ENCODE measurements around the gene SHISA6. TPM values are rescaled to one million over a fixed set of nuclear protein-coding genes. Genes with fewer than 3 reads are reported as not detected.

SHISA6 gene
- under 1 TPM; 0.33 to 0.41 TPM for polyA plus RNA-seq

DNA sequence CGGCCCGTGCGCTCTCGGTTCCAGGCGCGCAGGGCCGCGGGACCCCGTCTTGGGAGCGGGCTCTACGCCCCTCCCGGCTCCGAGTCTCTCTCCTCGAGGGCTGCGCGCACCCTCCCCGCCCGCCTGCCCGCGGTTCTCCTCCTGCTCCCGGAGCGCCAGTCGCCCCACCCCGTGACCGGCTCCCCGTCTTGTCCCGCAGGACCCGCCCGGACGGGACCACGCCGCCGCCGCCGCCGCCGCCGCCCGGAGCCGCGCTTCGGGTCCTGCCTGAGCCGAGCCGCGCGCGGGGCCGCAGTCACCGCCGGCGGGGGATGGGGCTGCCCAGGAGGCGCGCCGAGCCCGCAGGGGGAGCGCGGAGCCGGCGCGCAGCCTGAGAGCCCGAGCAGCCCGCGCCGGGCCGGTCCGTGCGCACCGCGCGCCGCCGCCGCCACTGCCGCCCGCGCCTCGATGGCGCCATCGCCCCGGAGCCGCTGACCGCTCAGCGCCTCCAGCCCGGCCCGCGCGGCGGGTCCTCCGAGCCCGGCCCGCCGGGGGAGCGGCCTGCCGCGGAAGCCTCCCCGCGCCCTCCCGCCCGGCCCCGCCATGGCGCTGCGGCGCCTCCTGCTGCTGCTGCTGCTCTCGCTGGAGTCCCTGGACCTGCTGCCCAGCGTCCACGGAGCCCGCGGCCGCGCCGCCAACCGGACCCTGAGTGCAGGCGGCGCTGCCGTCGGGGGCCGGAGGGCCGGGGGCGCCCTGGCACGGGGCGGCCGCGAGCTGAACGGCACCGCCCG, at the start of gene SHISA6:
TSS of gene SHISA6 (plus strand) at position 373 of the 770 bp plus-strand sequence.
- WGBS, 2 donors = 1 to 3% methylated on average over 71 to 126 of the region's 126 CpGs
- no peaks in the 10 kb centered on the region for H3K36me3 ChIP-seq (ENCODE audit: control insufficient read depth in 2 of 2, insufficient read depth in 2 of 2, low read length in 1 of 2)
- H3K4me1 ChIP-seq (ENCODE audit: control insufficient read depth in 2 of 2, insufficient read depth in 2 of 2, low read length in 1 of 2) = peaks cover 0 to 12% of the 10 kb centered on the region in 2 donors
- peaks cover 0 to 6% of the 10 kb centered on the region in 2 donors for H3K27me3 ChIP-seq (ENCODE audit: control insufficient read depth in 1 of 2, insufficient read depth in 2 of 2, low read length in 2 of 2)
- H3K27ac ChIP-seq (ENCODE audit: low read depth in 2 of 2, low read length in 1 of 2) = no peak within 1 kb of the TSS
- H3K9me3 ChIP-seq (ENCODE audit: control insufficient read depth in 2 of 2, insufficient read depth in 1 of 2, low read depth in 1 of 2, low read length in 1 of 2) = peaks cover 0 to 3% of the 10 kb centered on the region in 2 donors
- H3K4me3 ChIP-seq (ENCODE audit: low read depth in 1 of 2, low read length in 2 of 2) = peak within 1 kb of the TSS; percentile 44 to 58

DNA sequence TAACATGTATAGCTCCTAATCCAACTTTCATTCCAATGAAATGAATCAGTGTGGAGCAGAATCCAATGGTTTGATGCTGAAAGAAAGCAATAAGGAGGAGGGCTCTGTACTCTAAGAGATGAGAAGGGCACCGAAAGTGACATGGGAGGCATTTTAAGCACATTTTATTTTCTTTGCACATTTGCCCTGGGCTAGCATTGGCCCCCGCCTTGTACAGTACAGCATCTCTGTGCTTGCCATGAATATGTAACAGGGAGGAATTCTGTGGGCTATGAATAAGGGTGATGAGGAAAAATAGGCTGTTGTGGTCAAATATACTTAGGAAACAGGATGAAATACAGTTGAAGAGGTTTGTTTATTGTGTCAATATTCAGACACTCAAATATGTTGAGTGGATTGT, 45.2 kb upstream of the SHISA6 start:
- Histone ChIP-seq H3K27me3 (ENCODE audit: control insufficient read depth in 1 of 2, insufficient read depth in 2 of 2, low read length in 2 of 2) (no peaks in the 10 kb centered on the region), H3K4me3 (ENCODE audit: low read depth in 1 of 2, low read length in 2 of 2) (no peak overlapping the region), H3K36me3 (ENCODE audit: control insufficient read depth in 2 of 2, insufficient read depth in 2 of 2, low read length in 1 of 2) (no peaks in the 10 kb centered on the region), H3K4me1 (ENCODE audit: control insufficient read depth in 2 of 2, insufficient read depth in 2 of 2, low read length in 1 of 2) (no peaks in the 10 kb centered on the region), H3K27ac (ENCODE audit: low read depth in 2 of 2, low read length in 1 of 2) (no peak overlapping the region), H3K9me3 (ENCODE audit: control insufficient read depth in 2 of 2, insufficient read depth in 1 of 2, low read depth in 1 of 2, low read length in 1 of 2) (no peaks in the 10 kb centered on the region)
- 80 to 88% methylated on average over 2 of the region's 2 CpGs for WGBS, 2 donors

DNA sequence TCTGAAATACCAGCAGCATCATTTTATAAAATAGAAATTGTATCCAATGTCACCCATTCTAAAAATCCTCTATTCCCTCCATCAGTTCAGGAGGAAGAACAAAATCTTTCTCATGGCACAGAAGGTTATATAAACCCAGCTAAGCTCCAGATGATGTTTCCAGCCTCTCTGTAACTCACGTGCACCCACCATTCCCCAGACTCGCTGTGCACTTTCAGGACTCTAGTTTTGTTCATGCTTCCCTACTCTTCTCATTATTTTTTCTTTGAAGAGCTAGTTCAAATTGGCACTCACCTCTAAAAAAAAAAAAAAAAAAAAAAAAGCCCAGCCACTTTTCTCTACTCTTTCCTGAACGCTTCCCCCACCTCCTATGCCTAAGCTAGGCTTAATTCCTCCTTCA, 36.0 kb upstream of the SHISA6 start:
- Histone ChIP-seq H3K36me3 (ENCODE audit: control insufficient read depth in 2 of 2, insufficient read depth in 2 of 2, low read length in 1 of 2) (no peaks in the 10 kb centered on the region), H3K4me1 (ENCODE audit: control insufficient read depth in 2 of 2, insufficient read depth in 2 of 2, low read length in 1 of 2) (no peaks in the 10 kb centered on the region), H3K9me3 (ENCODE audit: control insufficient read depth in 2 of 2, insufficient read depth in 1 of 2, low read depth in 1 of 2, low read length in 1 of 2) (peaks cover 0 to 2% of the 10 kb centered on the region in 2 donors), H3K4me3 (ENCODE audit: low read depth in 1 of 2, low read length in 2 of 2) (no peak overlapping the region), H3K27me3 (ENCODE audit: control insufficient read depth in 1 of 2, insufficient read depth in 2 of 2, low read length in 2 of 2) (no peaks in the 10 kb centered on the region), H3K27ac (ENCODE audit: low read depth in 2 of 2, low read length in 1 of 2) (no peak overlapping the region)
- 62 to 68% methylated on average over 3 of the region's 3 CpGs for WGBS, 2 donors

DNA sequence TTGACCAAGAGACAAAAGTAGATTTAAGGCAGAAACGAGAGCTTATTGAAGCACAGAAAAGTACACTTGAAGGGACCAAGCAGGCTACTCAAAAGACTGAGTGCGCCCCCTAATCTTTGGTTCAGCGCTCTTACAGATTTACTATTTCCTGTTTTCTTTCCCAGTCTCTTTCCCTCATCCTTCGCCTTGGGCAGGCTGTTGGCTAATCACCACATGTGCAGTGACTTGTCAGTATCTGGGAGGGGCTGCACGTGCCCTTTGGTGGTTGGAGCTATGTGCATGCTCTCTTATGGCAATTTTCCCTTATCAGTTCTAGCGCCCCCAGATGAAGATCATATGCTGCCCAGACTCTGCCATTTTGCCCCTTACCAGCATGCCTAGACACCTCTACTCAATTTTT, 35.4 kb upstream of the SHISA6 start:
- H3K4me1 ChIP-seq (ENCODE audit: control insufficient read depth in 2 of 2, insufficient read depth in 2 of 2, low read length in 1 of 2) = no peaks in the 10 kb centered on the region
- no peaks in the 10 kb centered on the region for H3K27me3 ChIP-seq (ENCODE audit: control insufficient read depth in 1 of 2, insufficient read depth in 2 of 2, low read length in 2 of 2)
- H3K36me3 ChIP-seq (ENCODE audit: control insufficient read depth in 2 of 2, insufficient read depth in 2 of 2, low read length in 1 of 2) = no peaks in the 10 kb centered on the region
- H3K4me3 ChIP-seq (ENCODE audit: low read depth in 1 of 2, low read length in 2 of 2) = no peak overlapping the region
- peaks cover 0 to 2% of the 10 kb centered on the region in 2 donors for H3K9me3 ChIP-seq (ENCODE audit: control insufficient read depth in 2 of 2, insufficient read depth in 1 of 2, low read depth in 1 of 2, low read length in 1 of 2)
- H3K27ac ChIP-seq (ENCODE audit: low read depth in 2 of 2, low read length in 1 of 2) = no peak overlapping the region
- 41 to 45% methylated on average over 6 of the region's 6 CpGs for WGBS, 2 donors

DNA sequence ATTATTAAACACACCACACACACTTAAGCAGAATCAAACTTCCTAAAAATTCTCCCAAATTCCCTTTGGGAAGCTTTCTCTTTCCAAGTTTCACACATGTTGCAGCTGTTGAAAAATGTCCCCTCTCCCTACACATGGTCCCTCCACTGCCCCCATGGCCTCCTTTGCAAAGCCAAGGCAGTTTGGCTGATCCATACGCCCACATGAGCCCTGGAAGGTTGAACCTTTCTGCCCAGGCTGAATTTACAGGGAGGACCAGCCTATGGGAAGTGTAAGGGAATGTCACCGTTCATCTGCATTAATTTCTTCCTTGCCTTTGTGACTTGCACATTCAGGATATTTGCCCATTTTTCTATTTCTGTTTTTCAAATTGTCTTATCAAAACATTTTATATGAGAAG, 31.1 kb upstream of the SHISA6 start:
- Histone ChIP-seq H3K27me3 (ENCODE audit: control insufficient read depth in 1 of 2, insufficient read depth in 2 of 2, low read length in 2 of 2) (no peaks in the 10 kb centered on the region), H3K27ac (ENCODE audit: low read depth in 2 of 2, low read length in 1 of 2) (no peak overlapping the region), H3K4me1 (ENCODE audit: control insufficient read depth in 2 of 2, insufficient read depth in 2 of 2, low read length in 1 of 2) (no peaks in the 10 kb centered on the region), H3K36me3 (ENCODE audit: control insufficient read depth in 2 of 2, insufficient read depth in 2 of 2, low read length in 1 of 2) (no peaks in the 10 kb centered on the region), H3K9me3 (ENCODE audit: control insufficient read depth in 2 of 2, insufficient read depth in 1 of 2, low read depth in 1 of 2, low read length in 1 of 2) (peaks cover 0 to 5% of the 10 kb centered on the region in 2 donors), H3K4me3 (ENCODE audit: low read depth in 1 of 2, low read length in 2 of 2) (no peak overlapping the region)
- WGBS, 2 donors = 70 to 72% methylated on average over 2 of the region's 2 CpGs

DNA sequence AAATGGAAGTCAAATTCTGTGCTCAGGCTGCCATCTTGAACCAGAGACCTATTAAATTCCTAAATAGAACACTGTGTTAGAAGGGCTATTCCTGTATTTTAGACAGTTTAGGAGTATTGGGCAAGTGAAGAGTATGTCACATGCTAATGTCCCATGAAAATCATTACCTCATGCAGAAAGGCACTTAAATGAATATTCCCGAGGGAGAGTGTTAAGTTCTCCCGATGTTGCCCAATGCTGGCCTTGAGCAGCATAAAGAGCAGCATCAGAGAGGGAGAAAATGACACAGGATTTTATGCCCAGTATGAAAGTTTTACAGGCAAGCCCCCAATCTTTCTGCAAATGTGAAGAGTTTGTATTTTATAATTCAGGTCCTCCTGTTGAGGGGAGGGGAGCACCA, 28.2 kb upstream of the SHISA6 start:
- H3K27me3 ChIP-seq (ENCODE audit: control insufficient read depth in 1 of 2, insufficient read depth in 2 of 2, low read length in 2 of 2) = no peaks in the 10 kb centered on the region
- WGBS, 2 donors = 90 to 92% methylated on average over 2 of the region's 2 CpGs

DNA sequence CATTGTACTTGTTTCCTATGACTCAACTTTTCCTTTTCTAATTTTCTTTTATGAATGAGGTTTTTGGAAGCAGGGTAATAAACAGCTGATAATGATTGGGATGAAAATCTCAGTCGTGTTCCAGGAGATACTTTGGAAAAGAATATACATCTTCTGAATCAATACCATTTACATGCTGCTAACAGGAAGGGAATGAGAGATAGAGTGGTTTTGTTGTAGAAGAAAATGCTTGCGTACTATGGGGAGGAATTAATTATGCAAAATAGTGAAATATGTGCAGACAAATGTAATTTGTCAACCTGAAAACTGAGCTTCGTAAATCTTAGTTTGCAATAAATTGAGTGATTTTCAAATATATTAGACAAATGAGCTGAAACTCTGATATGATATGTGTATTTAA, 24.0 kb upstream of the SHISA6 start:
- peaks cover 0 to under 1% of the 10 kb centered on the region in 2 donors for H3K9me3 ChIP-seq (ENCODE audit: control insufficient read depth in 2 of 2, insufficient read depth in 1 of 2, low read depth in 1 of 2, low read length in 1 of 2)
- no peaks in the 10 kb centered on the region for H3K4me1 ChIP-seq (ENCODE audit: control insufficient read depth in 2 of 2, insufficient read depth in 2 of 2, low read length in 1 of 2)
- H3K27me3 ChIP-seq (ENCODE audit: control insufficient read depth in 1 of 2, insufficient read depth in 2 of 2, low read length in 2 of 2) = no peaks in the 10 kb centered on the region
- no peaks in the 10 kb centered on the region for H3K36me3 ChIP-seq (ENCODE audit: control insufficient read depth in 2 of 2, insufficient read depth in 2 of 2, low read length in 1 of 2)
- WGBS, 2 donors = 79 to 82% methylated on average over 3 of the region's 3 CpGs
- no peak overlapping the region for H3K4me3 ChIP-seq (ENCODE audit: low read depth in 1 of 2, low read length in 2 of 2)
- H3K27ac ChIP-seq (ENCODE audit: low read depth in 2 of 2, low read length in 1 of 2) = no peak overlapping the region

More for the DNA sequence above, 28.2 kb upstream of the SHISA6 start:
- Histone ChIP-seq H3K9me3 (ENCODE audit: control insufficient read depth in 2 of 2, insufficient read depth in 1 of 2, low read depth in 1 of 2, low read length in 1 of 2) (peaks cover 0 to 5% of the 10 kb centered on the region in 2 donors), H3K4me1 (ENCODE audit: control insufficient read depth in 2 of 2, insufficient read depth in 2 of 2, low read length in 1 of 2) (no peaks in the 10 kb centered on the region), H3K36me3 (ENCODE audit: control insufficient read depth in 2 of 2, insufficient read depth in 2 of 2, low read length in 1 of 2) (no peaks in the 10 kb centered on the region), H3K4me3 (ENCODE audit: low read depth in 1 of 2, low read length in 2 of 2) (no peak overlapping the region), H3K27ac (ENCODE audit: low read depth in 2 of 2, low read length in 1 of 2) (no peak overlapping the region)

DNA sequence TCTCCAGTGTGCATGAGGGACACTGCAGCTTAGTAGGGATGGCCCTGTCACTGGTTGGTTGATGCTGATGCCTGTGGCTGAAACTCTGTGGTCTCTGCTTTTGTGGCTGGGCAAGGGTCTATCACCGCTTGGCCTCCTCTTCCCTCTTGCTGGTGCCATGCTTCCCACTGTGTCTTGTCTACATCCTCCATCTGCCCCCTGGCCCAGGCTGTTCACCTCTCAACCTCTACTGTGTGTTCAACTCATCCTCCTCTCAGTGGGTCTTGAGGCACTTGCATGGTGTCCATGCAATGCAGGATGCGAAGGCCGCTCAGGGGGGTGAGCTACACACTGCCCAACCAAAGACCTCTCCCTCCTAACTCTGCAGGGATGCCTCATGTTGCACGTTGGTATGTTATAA, 19.8 kb upstream of the SHISA6 start:
- Histone ChIP-seq H3K27me3 (ENCODE audit: control insufficient read depth in 1 of 2, insufficient read depth in 2 of 2, low read length in 2 of 2) (no peaks in the 10 kb centered on the region), H3K27ac (ENCODE audit: low read depth in 2 of 2, low read length in 1 of 2) (no peak overlapping the region), H3K9me3 (ENCODE audit: control insufficient read depth in 2 of 2, insufficient read depth in 1 of 2, low read depth in 1 of 2, low read length in 1 of 2) (no peaks in the 10 kb centered on the region), H3K36me3 (ENCODE audit: control insufficient read depth in 2 of 2, insufficient read depth in 2 of 2, low read length in 1 of 2) (no peaks in the 10 kb centered on the region), H3K4me3 (ENCODE audit: low read depth in 1 of 2, low read length in 2 of 2) (no peak overlapping the region), H3K4me1 (ENCODE audit: control insufficient read depth in 2 of 2, insufficient read depth in 2 of 2, low read length in 1 of 2) (no peaks in the 10 kb centered on the region)
- 84% methylated on average over 4 of the region's 4 CpGs for WGBS, 2 donors

DNA sequence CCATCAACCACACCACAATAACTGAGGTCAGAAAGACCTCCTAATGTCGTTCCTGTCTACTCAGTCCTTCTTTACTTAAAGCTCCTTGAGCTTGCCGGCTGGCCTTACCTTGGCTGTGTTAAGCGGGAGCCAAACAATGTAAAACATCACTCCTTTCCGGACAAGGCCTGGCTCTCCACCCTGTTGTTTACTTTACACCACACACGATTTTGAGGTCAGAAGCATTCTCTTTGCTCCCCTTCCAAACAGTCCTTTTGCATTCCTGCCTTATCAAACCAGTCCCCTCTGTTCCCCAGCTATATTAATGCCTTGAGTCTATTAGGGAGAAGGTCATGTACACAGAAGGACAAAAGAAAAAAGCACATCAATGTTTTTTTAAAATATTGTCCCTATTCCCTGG, 19.3 kb upstream of the SHISA6 start:
- Histone ChIP-seq H3K36me3 (ENCODE audit: control insufficient read depth in 2 of 2, insufficient read depth in 2 of 2, low read length in 1 of 2) (no peaks in the 10 kb centered on the region), H3K9me3 (ENCODE audit: control insufficient read depth in 2 of 2, insufficient read depth in 1 of 2, low read depth in 1 of 2, low read length in 1 of 2) (no peaks in the 10 kb centered on the region), H3K27me3 (ENCODE audit: control insufficient read depth in 1 of 2, insufficient read depth in 2 of 2, low read length in 2 of 2) (no peaks in the 10 kb centered on the region), H3K4me3 (ENCODE audit: low read depth in 1 of 2, low read length in 2 of 2) (no peak overlapping the region), H3K4me1 (ENCODE audit: control insufficient read depth in 2 of 2, insufficient read depth in 2 of 2, low read length in 1 of 2) (no peaks in the 10 kb centered on the region), H3K27ac (ENCODE audit: low read depth in 2 of 2, low read length in 1 of 2) (no peak overlapping the region)
- WGBS, 2 donors = 24 to 41% methylated on average over 5 of the region's 5 CpGs

DNA sequence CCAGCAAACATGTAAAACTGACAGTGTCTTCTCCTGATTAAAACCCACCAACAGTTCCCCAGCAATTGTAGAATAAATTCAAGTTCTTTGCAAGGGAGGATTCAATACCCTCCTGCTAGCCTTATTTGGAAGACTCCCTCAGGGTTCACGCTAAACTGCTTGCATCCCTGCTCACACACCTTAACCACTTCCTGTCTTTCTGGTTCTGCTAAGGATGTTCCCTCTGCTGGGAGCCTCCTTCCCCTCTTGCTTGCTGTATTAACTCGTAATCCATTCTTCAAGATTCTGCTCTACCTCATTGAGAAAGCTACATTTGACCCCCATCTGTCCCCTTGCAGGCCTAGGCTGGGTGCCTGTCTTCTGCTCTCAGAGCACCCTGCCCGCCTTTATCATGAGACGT, 2.3 kb upstream of the SHISA6 start:
- Histone ChIP-seq H3K36me3 (ENCODE audit: control insufficient read depth in 2 of 2, insufficient read depth in 2 of 2, low read length in 1 of 2) (no peaks in the 10 kb centered on the region), H3K27ac (ENCODE audit: low read depth in 2 of 2, low read length in 1 of 2) (peak overlapping the region in 1 of 2 donors; percentile 63), H3K27me3 (ENCODE audit: control insufficient read depth in 1 of 2, insufficient read depth in 2 of 2, low read length in 2 of 2) (peaks cover 0 to 6% of the 10 kb centered on the region in 2 donors), H3K4me1 (ENCODE audit: control insufficient read depth in 2 of 2, insufficient read depth in 2 of 2, low read length in 1 of 2) (peaks cover 0 to 12% of the 10 kb centered on the region in 2 donors), H3K9me3 (ENCODE audit: control insufficient read depth in 2 of 2, insufficient read depth in 1 of 2, low read depth in 1 of 2, low read length in 1 of 2) (peaks cover 2 to 3% of the 10 kb centered on the region in 2 donors), H3K4me3 (ENCODE audit: low read depth in 1 of 2, low read length in 2 of 2) (no peak overlapping the region)
- 23 to 24% methylated on average over 4 of the region's 4 CpGs for WGBS, 2 donors
